Skeletal muscle cell (primary cell): ENCODE data around the gene NTPCR.

Experiments
- DNase-seq: peaks from one replicate; pipeline ENCODE4 v3.0.0-alpha.2; 2010; ENCODE audit warnings: low read depth
- H3K4me3 ChIP-seq: 2 replicates; pipeline ENCODE4 v1.5.1; 2011; ENCODE audit warnings: low read depth, mild to moderate bottlenecking, control low read depth, low read length, moderate library complexity

NTPCR gene

GRCh38 chr1:232954594-232955365 lies 4.4 kb downstream of the NTPCR start:
- no peak for DNase-seq
- no peak overlapping the region for H3K4me3 ChIP-seq

GRCh38 chr1:232956081-232956480 lies 5.7 kb downstream of the NTPCR start:
- no peak for DNase-seq
- H3K4me3 ChIP-seq, result no peak overlapping the region

- no peak overlapping the region for H3K4me3 ChIP-seq
- DNase-seq, result no peak
These were observed 7.7 kb downstream of the NTPCR start for GRCh38 chr1:232958067-232958466.

GRCh38 chr1:232962761-232963745 lies 12.6 kb downstream of the NTPCR start:
- no peak overlapping the region for H3K4me3 ChIP-seq

DNA sequence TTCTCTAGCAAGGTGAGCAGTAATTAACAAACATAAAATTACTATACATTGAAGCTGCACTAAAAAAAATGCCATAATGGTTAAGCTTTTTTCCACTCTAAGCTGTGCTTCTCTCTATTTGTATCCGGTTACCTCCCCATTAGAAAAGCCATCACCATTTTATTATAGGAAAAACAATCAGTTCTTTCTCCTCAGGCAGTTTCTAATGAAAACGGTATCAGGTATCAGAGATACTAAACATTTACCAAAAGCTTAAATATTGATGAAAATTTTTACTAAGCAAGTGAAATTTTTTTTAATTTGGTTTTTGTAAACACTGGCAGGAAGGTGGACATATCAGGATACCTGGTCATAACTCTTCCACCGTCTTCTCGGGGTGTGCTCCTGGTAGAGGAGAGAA lies 14.2 kb downstream of the NTPCR start:
- no peak overlapping the region for H3K4me3 ChIP-seq
- no peak for DNase-seq

More at GRCh38 chr1:232962761-232963745, 12.6 kb downstream of the NTPCR start:
- no peak for DNase-seq

- no peak for DNase-seq
- no peak overlapping the region for H3K4me3 ChIP-seq
These were observed 14.9 kb downstream of the NTPCR start for GRCh38 chr1:232965124-232965911.

GRCh38 chr1:232965912-232966217 lies 15.5 kb downstream of the NTPCR start:
- no peak for DNase-seq
- H3K4me3 ChIP-seq, result no peak overlapping the region

GRCh38 chr1:232966663-232967062 lies 16.3 kb downstream of the NTPCR start:
- no peak overlapping the region for H3K4me3 ChIP-seq
- no peak for DNase-seq

DNA sequence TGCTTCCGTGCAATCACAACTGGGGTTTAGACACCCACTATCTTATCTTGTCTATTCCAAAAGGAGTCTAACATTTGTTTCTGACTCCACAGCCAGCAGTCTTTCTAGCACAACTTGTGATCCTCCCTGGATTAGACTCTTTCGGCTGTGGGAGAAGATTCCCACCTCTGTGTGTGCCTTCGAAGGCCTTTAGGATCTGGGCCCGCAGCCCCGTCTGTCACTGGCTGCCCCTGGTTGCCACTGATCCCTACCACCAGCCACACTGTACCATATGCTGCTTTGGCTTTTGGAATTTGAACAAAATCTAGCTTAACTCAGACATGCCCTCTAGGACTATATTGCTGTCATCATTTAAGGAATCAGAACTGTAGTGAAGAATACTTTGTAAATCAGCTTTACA lies 18.0 kb downstream of the NTPCR start:
- DNase-seq, result no peak
- H3K4me3 ChIP-seq, result no peak overlapping the region

- DNase-seq, result no peak
- H3K4me3 ChIP-seq, result no peak overlapping the region
These were observed 18.6 kb downstream of the NTPCR start for GRCh38 chr1:232968965-232969364.

GRCh38 chr1:232969799-232970198 lies 19.4 kb downstream of the NTPCR start:
- no peak for DNase-seq
- no peak overlapping the region for H3K4me3 ChIP-seq

DNA sequence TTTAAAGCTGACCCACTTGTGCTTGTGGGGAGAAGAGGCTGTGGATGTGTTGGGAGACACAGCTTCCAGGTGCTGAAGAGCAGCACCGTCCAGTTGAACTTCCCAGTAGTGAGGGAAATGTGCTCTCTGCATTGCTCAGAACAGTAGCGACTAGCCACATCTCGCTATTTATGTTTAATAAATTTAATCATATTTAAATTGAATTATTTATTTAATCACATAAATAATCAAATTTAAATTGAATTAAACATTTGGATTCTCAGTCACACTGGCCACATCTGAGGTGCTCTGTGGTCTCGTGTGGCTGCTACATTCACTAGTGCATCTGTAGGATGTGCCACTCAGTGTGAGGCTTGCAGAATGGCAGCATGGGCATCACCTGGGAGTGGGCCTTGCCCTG lies 20.1 kb downstream of the NTPCR start:
- DNase-seq, result no peak

DNA sequence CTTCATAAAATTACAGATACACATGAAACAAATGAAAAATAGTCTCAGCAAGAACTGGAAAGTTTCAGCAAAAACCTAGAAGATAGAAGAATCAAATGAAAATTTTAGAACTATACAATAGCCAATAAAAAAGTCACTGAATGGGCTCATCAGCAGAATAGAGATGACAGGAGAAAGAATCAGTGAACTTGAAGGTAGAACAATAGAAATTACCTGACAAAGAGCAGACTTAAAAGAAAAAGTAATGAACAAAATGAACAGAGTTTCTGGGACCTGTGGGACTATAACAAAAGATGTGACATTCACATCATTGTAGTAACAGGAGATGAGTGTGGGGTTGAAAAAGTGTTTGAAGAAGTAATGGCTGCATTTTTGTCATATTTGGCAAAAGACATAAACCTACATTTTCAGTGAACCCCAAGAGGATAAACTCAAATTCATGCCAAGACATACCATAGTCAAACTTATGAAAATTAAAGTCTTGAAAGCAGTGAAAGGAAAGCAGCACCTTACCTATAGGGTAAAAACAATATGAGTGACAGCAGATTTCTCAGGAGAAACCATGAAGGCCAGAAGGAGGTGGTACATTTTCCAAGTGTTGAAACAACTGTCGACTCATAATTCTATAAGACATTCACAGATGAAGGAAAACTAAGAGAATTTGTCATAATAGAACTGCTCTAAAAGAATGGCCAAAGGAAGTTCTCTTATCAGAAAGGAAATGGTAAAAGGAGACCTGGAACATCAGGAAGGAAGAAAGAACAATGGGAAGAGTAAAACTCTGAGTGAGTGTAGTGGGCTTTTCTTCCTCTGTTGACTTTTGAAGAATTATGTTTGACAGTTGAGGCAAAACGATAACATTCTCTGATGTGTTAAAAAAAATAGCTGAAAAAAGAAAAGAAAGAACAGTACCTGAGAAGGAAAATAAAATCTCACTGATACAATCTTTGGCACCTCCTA lies 23.5 kb downstream of the NTPCR start:
- no peak for DNase-seq
- H3K4me3 ChIP-seq, result no peak overlapping the region

More for the DNA sequence above, 20.1 kb downstream of the NTPCR start:
- no peak overlapping the region for H3K4me3 ChIP-seq

DNA sequence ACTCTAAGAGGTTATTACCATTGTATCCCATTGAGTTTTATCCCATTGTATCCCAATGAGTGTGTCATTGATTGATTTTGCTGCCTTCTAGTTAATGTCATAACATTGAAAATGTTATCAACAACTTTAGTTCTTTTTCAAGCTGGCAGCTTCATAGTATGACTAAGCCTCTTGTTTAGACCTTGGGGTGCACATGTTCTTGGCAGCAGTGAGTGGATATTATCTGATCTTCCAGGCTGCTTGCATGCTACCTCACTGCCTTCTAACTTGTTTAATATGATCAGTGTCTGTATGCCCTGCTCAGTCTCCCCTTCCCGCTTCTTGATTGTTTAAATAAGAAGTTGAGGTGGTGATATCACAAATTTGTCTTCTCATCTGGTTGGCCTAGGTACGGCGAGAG lies 24.6 kb downstream of the NTPCR start:
- H3K4me3 ChIP-seq, result no peak overlapping the region
- no peak for DNase-seq

- DNase-seq, result no peak
These were observed 27.8 kb downstream of the NTPCR start for GRCh38 chr1:232978091-232978634.

GRCh38 chr1:232978815-232979214 lies 28.4 kb downstream of the NTPCR start:
- DNase-seq, result no peak
- H3K4me3 ChIP-seq, result no peak overlapping the region

More at GRCh38 chr1:232978091-232978634, 27.8 kb downstream of the NTPCR start:
- H3K4me3 ChIP-seq, result no peak overlapping the region

- no peak for DNase-seq
- no peak overlapping the region for H3K4me3 ChIP-seq
These were observed 29.1 kb downstream of the NTPCR start for GRCh38 chr1:232979558-232979957.

DNA sequence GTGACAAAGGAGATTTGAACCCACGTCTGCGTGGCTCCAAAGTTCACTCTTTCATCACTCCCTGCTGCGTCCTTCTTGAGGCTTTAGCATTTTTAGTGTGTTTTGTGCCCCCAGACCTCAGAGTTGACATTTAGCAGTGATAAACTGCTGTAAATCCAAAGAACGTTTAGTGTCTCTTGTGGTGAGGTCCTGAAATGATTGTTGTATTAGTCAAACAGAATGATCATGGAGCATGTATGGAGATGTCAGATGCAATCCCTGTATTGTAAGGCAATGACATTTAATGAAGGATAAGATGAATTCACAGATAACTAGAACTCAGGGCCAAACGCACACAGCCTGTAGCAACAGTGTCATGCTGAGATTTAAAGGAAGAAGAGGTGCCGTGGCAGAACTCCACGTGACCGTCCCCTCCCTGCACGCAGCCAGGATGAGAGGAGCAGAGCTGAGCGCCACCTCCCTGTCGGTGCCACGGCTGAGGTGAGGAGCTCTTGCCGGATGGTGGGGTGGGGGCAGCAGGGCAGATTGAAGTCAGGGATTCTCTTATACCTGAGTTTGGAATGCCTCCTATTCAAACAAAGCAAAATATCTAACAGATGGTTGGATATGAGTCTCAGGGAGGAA lies 30.1 kb downstream of the NTPCR start:
- no peak overlapping the region for H3K4me3 ChIP-seq
- no peak for DNase-seq
